HG03558 (cell line): Measurements from ENCODE around the gene MYF6.

Source experiments
- ATAC-seq: cut with Tn5 transposase; IDR thresholded peaks from one replicate; pipeline ENCODE4 v1.9.1; 2021; ENCODE audit warnings: moderate number of reproducible peaks; ENCODE audit not compliant: unreplicated experiment; ENCODE audit errors: extremely low read depth

Gene MYF6

GRCh38 chr12:80747800-80748199 is 40.4 kb downstream of the MYF6 start:
- no peak for ATAC-seq

- no peak for ATAC-seq
These were observed 42.0 kb downstream of the MYF6 start for GRCh38 chr12:80749456-80749855.

DNA sequence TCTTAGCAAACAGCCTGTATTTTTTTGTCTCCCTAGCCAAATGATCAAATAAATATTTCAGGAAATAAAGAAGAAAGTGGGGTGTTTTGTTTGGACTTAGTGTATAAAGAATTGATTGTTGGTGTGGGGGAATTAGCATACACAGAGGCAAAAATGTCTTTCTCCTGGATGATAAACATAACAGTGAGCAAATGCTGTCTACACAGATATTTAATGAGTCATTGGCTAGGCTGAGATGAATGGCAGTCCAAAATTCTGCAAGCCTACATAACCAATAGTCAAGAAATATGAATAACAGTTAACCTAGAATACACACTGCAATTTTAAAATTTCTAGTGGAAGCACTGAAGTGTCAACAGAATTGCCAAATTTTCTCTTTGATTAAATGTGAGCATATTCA is 45.0 kb downstream of the MYF6 start:
- no peak for ATAC-seq

DNA sequence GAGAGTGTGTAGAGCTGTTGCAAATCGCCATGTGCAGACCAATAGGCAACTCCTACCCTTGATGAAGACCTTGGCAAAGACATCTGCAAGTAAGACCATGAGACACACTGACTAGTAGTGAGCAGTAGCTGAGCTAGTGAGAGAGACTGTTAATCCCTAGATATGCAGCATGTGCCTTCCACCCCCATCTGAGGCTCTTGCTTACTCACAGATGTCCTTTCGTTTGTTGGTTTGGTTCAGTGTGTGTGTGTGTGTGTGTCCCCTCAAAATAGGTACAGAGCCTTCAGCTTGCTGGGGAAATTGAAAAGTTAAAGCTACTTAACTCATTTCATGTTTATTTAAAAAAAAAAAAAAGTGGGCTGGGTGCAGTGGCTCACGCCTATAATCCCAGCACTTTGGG is 46.8 kb downstream of the MYF6 start:
- ATAC-seq, result no peak

DNA sequence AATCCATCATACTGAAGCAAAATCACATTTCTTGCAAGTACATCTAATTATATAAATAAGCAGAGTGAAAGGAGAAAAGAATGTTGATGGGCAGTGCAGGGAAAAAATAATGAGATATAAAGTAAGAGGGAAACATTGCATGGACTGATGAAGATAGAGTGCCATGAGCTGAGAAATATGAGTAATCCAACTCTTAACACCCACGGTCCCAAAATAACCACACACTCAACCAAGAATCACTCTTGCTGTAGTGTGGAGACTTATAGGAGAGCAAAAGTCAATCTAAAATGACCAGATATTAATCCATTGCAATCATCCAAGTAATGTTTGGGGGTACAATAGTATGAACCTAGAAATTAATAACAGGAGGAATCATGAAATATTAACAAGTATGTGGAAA is 49.4 kb downstream of the MYF6 start:
- peak; percentile 64 for ATAC-seq
